Measurements from ENCODE around the gene TRPT1. TPM values are rescaled to one million over a fixed set of nuclear protein-coding genes. Genes with fewer than 3 reads are reported as not detected.
"Not testable (repeated sequence)": the region's sequence is repeated elsewhere in the genome, so short reads cannot be mapped to it uniquely, and the experiment has no call there.

The TRPT1 gene
- total RNA-seq, 1 donor = 33.3 TPM

GRCh38 chr11:64247729-64248531 is 21.9 kb upstream of the TRPT1 start:
- no peak for TF ChIP-seq CTCF (IDR thresholded peaks at IDR 0.05; ENCODE audit: insufficient read depth, low read length)
- DNase-seq (ENCODE audit: low read depth) = no peak
- peak overlapping the region; percentile 82 for H3K4me3 ChIP-seq (ENCODE audit: low read depth, low read length)

GRCh38 chr11:64246871-64247728 is 21.1 kb upstream of the TRPT1 start, which contains the start of gene PPP1R14B:
TSS of gene PPP1R14B (minus strand) at chr11:64246943. CDS start at chr11:64246673, 270 bp downstream.
- peak; percentile 76 for DNase-seq (ENCODE audit: low read depth)
- peak; percentile 4 for TF ChIP-seq CTCF (IDR thresholded peaks at IDR 0.05; ENCODE audit: insufficient read depth, low read length)
- peak within 1 kb of the TSS; percentile 93 for H3K4me3 ChIP-seq (ENCODE audit: low read depth, low read length)

GRCh38 chr11:64246621-64246870 is 20.6 kb upstream of the TRPT1 start:
- peak overlapping the region; percentile 93 for H3K4me3 ChIP-seq (ENCODE audit: low read depth, low read length)
- not testable (repeated sequence) for DNase-seq (ENCODE audit: low read depth)

GRCh38 chr11:64245797-64246620 is 20.0 kb upstream of the TRPT1 start:
- no peak for TF ChIP-seq CTCF (IDR thresholded peaks at IDR 0.05; ENCODE audit: insufficient read depth, low read length)
- peak overlapping the region; percentile 93 for H3K4me3 ChIP-seq (ENCODE audit: low read depth, low read length)
- DNase-seq (ENCODE audit: low read depth) = peak; percentile 84

GRCh38 chr11:64245401-64245796 is 19.4 kb upstream of the TRPT1 start:
- H3K4me3 ChIP-seq (ENCODE audit: low read depth, low read length) = peak overlapping the region; percentile 93
- no peak for DNase-seq (ENCODE audit: low read depth)
- no peak for TF ChIP-seq CTCF (IDR thresholded peaks at IDR 0.05; ENCODE audit: insufficient read depth, low read length)

- no peak for DNase-seq (ENCODE audit: low read depth)
- H3K4me3 ChIP-seq (ENCODE audit: low read depth, low read length) = peak overlapping the region; percentile 93
- TF ChIP-seq CTCF (IDR thresholded peaks at IDR 0.05; ENCODE audit: insufficient read depth, low read length) = no peak
Measured at GRCh38 chr11:64244966-64245365, 19.0 kb upstream of the TRPT1 start.
